ENCODE results near the gene RFX2. TPM values are rescaled to one million over a fixed set of nuclear protein-coding genes. Genes with fewer than 3 reads are reported as not detected.

The RFX2 gene
- total and polyA plus RNA-seq, 10 of the 15 experiments (the other 5 are each of a cell fraction or from before 2014, with no cell fraction given), result 3.2 to 9.8 (median 4.7) TPM

DNA sequence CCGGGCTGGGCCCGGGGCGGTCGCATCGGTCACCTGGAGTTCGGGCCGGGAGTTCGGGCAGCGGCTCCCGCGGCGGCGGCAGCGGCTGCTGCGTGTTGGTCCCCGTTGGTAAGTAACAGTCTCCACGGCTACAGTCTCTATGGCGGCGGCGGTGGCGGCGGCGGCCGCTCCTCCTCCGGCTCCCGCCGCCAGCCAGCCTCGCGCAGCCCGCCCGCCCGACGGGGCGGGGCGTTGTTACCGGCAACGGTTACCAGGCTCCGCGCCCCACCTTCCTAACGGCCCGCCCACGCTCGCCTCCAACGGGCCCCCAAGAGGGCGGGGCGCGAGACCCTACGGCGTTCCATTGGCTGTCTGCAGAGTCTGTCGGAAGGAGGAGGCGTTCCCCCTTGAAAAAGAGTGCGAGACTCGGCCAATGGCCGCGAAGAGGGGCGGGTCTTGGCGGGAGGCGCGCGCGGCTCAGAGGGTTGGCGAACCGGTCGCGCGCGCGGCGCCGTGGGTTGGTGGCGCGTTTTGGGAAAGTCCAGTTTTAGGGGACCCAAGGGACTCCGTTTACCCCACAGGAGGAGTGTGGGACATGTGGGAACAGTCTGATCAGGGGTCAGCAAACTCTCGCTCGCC, at the start of gene RFX2 (continued):
- TF ChIP-seq, protein P1, sequence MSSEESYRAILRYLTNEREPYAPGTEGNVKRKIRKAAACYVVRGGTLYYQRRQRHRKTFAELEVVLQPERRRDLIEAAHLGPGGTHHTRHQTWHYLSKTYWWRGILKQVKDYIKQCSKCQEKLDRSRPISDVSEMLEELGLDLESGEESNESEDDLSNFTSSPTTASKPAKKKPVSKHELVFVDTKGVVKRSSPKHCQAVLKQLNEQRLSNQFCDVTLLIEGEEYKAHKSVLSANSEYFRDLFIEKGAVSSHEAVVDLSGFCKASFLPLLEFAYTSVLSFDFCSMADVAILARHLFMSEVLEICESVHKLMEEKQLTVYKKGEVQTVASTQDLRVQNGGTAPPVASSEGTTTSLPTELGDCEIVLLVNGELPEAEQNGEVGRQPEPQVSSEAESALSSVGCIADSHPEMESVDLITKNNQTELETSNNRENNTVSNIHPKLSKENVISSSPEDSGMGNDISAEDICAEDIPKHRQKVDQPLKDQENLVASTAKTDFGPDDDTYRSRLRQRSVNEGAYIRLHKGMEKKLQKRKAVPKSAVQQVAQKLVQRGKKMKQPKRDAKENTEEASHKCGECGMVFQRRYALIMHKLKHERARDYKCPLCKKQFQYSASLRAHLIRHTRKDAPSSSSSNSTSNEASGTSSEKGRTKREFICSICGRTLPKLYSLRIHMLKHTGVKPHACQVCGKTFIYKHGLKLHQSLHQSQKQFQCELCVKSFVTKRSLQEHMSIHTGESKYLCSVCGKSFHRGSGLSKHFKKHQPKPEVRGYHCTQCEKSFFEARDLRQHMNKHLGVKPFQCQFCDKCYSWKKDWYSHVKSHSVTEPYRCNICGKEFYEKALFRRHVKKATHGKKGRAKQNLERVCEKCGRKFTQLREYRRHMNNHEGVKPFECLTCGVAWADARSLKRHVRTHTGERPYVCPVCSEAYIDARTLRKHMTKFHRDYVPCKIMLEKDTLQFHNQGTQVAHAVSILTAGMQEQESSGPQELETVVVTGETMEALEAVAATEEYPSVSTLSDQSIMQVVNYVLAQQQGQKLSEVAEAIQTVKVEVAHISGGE (CRISPR knock-in tag; IDR thresholded peaks at IDR 0.05), result no peak
- TF ChIP-seq FOS (IDR thresholded peaks at IDR 0.05; ENCODE audit: borderline replicate concordance, extremely low read depth, insufficient read length), result peak; percentile 60
- no peak for TF ChIP-seq ESRRA (IDR thresholded peaks at IDR 0.05; ENCODE audit: low read length)
- TF ChIP-seq, protein P2, sequence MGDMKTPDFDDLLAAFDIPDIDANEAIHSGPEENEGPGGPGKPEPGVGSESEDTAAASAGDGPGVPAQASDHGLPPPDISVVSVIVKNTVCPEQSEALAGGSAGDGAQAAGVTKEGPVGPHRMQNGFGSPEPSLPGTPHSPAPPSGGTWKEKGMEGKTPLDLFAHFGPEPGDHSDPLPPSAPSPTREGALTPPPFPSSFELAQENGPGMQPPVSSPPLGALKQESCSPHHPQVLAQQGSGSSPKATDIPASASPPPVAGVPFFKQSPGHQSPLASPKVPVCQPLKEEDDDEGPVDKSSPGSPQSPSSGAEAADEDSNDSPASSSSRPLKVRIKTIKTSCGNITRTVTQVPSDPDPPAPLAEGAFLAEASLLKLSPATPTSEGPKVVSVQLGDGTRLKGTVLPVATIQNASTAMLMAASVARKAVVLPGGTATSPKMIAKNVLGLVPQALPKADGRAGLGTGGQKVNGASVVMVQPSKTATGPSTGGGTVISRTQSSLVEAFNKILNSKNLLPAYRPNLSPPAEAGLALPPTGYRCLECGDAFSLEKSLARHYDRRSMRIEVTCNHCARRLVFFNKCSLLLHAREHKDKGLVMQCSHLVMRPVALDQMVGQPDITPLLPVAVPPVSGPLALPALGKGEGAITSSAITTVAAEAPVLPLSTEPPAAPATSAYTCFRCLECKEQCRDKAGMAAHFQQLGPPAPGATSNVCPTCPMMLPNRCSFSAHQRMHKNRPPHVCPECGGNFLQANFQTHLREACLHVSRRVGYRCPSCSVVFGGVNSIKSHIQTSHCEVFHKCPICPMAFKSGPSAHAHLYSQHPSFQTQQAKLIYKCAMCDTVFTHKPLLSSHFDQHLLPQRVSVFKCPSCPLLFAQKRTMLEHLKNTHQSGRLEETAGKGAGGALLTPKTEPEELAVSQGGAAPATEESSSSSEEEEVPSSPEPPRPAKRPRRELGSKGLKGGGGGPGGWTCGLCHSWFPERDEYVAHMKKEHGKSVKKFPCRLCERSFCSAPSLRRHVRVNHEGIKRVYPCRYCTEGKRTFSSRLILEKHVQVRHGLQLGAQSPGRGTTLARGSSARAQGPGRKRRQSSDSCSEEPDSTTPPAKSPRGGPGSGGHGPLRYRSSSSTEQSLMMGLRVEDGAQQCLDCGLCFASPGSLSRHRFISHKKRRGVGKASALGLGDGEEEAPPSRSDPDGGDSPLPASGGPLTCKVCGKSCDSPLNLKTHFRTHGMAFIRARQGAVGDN (IDR thresholded peaks at IDR 0.05), result no peak
- TF ChIP-seq SUZ12 (IDR thresholded peaks at IDR 0.05; ENCODE audit: unreplicated experiment), result no peak
- no peak for TF ChIP-seq GABPA (IDR thresholded peaks at IDR 0.05; ENCODE audit: low read depth)
- TF ChIP-seq HCFC1 (IDR thresholded peaks at IDR 0.05; ENCODE audit: low read length), result no peak
- no peak for TF ChIP-seq SMC3 (IDR thresholded peaks at IDR 0.05; ENCODE audit: borderline replicate concordance, low read length)
- TF ChIP-seq EP300 (IDR thresholded peaks at IDR 0.05; ENCODE audit: borderline replicate concordance in 1 of 2, control insufficient read depth in 1 of 2, low read depth in 2 of 2, low read length in 2 of 2), result no peak; a peak in 1 of 4 replicates
- TF ChIP-seq JUNB (IDR thresholded peaks at IDR 0.05), result no peak
- peak; percentile 96 for TF ChIP-seq CHD2 (IDR thresholded peaks at IDR 0.05; ENCODE audit: borderline replicate concordance, low read depth, low read length)
- no peak for TF ChIP-seq ZZZ3 (IDR thresholded peaks at IDR 0.05; ENCODE audit: control insufficient read depth, insufficient read length, low read depth)
- 0 out of 4 replicates have a peak, but pooled peaks of 1 of the 2 experiments have one; percentile 2 for TF ChIP-seq SRF (IDR thresholded peaks at IDR 0.05; ENCODE audit: low read depth in 2 of 2, low read length in 2 of 2)
- TF ChIP-seq IKZF1 (conservative IDR thresholded peaks at IDR 0.05), result peak; percentile 54
- TF ChIP-seq, protein P3, sequence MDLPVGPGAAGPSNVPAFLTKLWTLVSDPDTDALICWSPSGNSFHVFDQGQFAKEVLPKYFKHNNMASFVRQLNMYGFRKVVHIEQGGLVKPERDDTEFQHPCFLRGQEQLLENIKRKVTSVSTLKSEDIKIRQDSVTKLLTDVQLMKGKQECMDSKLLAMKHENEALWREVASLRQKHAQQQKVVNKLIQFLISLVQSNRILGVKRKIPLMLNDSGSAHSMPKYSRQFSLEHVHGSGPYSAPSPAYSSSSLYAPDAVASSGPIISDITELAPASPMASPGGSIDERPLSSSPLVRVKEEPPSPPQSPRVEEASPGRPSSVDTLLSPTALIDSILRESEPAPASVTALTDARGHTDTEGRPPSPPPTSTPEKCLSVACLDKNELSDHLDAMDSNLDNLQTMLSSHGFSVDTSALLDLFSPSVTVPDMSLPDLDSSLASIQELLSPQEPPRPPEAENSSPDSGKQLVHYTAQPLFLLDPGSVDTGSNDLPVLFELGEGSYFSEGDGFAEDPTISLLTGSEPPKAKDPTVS (IDR thresholded peaks at IDR 0.05; ENCODE audit: low read depth, low read length), result no peak
- TF ChIP-seq CHD1 (IDR thresholded peaks at IDR 0.05; ENCODE audit: low read depth, low read length), result no peak
- TF ChIP-seq CBX5 (IDR thresholded peaks at IDR 0.05; ENCODE audit: low read depth), result no peak
- TF ChIP-seq SPI1 (IDR thresholded peaks at IDR 0.05; ENCODE audit: borderline replicate concordance, insufficient read depth, low read depth, low read length), result no peak
- TF ChIP-seq RELA (IDR thresholded peaks at IDR 0.05; ENCODE audit: borderline replicate concordance, partially characterized antibody), result peak; percentile 36
- TF ChIP-seq ZNF622 (IDR thresholded peaks at IDR 0.05), result no peak
- TF ChIP-seq EZH2 (IDR thresholded peaks at IDR 0.05; ENCODE audit: borderline replicate concordance, control insufficient read depth, low read depth, low read length), result no peak
- TF ChIP-seq RBBP5 (conservative IDR thresholded peaks at IDR 0.05), result no peak
